CD4-positive, CD25-positive, alpha-beta regulatory T cell (primary cell): ENCODE data around the gene CACNA1B. TPM values are rescaled to one million over a fixed set of nuclear protein-coding genes. Genes with fewer than 3 reads are reported as not detected.

Experiments used
- ATAC-seq, 2 donors: fragments of 150-1000 bp; cut with Tn5 transposase; one replicate each; pipeline ENCODE4 v1.10.0; 2021; ENCODE audit warnings: low read depth in 2 of 2, moderate number of reproducible peaks in 2 of 2, moderate library complexity in 1 of 2
- DNase-seq, 3 donors: peaks; one replicate each; pipeline versions ENCODE4 v3.0.0 to v3.0.0-alpha.2; 2012 to 2022; ENCODE audit warnings: mixed read lengths in 1 of 3
- H3K27ac ChIP-seq: one replicate; pipeline ENCODE4 v1.7.0; 2013; ENCODE audit warnings: mild to moderate bottlenecking, low read length; ENCODE audit not compliant: insufficient read depth, poor library complexity, severe bottlenecking
- H3K27me3 ChIP-seq: one replicate; pipeline ENCODE4 v1.7.0; 2013; ENCODE audit warnings: low read length; ENCODE audit not compliant: control insufficient read depth, insufficient read depth
- H3K36me3 ChIP-seq: one replicate; pipeline ENCODE4 v1.7.0; 2013; ENCODE audit warnings: mild to moderate bottlenecking, low read length, moderate library complexity; ENCODE audit not compliant: control insufficient read depth, insufficient read depth
- H3K4me1 ChIP-seq: 2 replicates; pipeline ENCODE4 v1.7.0; 2013; ENCODE audit warnings: mild to moderate bottlenecking, low read length; ENCODE audit not compliant: insufficient read depth, control insufficient read depth, poor library complexity, severe bottlenecking
- H3K4me3 ChIP-seq: one replicate; pipeline ENCODE4 v1.7.0; 2013; ENCODE audit warnings: low read depth, mild to moderate bottlenecking, low read length, moderate library complexity
- H3K9me3 ChIP-seq, 2 experiments: 1 replicate in 1 of 2; 2 replicates in 1 of 2; pipeline ENCODE4 v1.7.0; 2013; ENCODE audit warnings: low read length in 2 of 2, mild to moderate bottlenecking in 1 of 2, moderate library complexity in 1 of 2; ENCODE audit not compliant: control insufficient read depth in 2 of 2
- H3K27ac Mint-ChIP-seq, 3 donors: one replicate each; pipeline ENCODE4 v1.8.0; 2020 to 2022; ENCODE audit warnings: mild to moderate bottlenecking in 3 of 3, mixed read lengths in 3 of 3, moderate library complexity in 2 of 3
- H3K27me3 Mint-ChIP-seq: one replicate; pipeline ENCODE4 v1.8.0; 2022; ENCODE audit warnings: mild to moderate bottlenecking, mixed read lengths
- H3K36me3 Mint-ChIP-seq: one replicate; pipeline ENCODE4 v1.8.0; 2020; ENCODE audit warnings: mixed read lengths
- H3K4me1 Mint-ChIP-seq, 4 donors: one replicate each; pipeline ENCODE4 v1.8.0; 2020 to 2022; ENCODE audit warnings: mixed read lengths in 4 of 4, mild to moderate bottlenecking in 1 of 4
- H3K4me3 Mint-ChIP-seq, 4 donors: one replicate each; pipeline ENCODE4 v1.8.0; 2020 to 2022; ENCODE audit warnings: mild to moderate bottlenecking in 4 of 4, mixed read lengths in 4 of 4, moderate library complexity in 3 of 4
- H3K9me3 Mint-ChIP-seq, 7 donors: one replicate each; pipeline ENCODE4 v1.8.0; 2020 to 2022; ENCODE audit warnings: mixed read lengths in 7 of 7, mild to moderate bottlenecking in 3 of 7, moderate library complexity in 2 of 7
- polyA plus RNA-seq, 4 donors: library from polyadenylated mRNA; unstranded; fragments of 300-500 nt; fragmentation: Illumina TruSeq; gene quantifications; one replicate each; pipeline ENCODE4 v1.2.3, GENCODE V29; 2021
- total RNA-seq: library from RNA; stranded (reverse); gene quantifications from one replicate; pipeline ENCODE4 v1.2.3, GENCODE V29; 2022

Gene CACNA1B
- total and polyA plus RNA-seq, 5 donors from 2014 or later: not detected

GRCh38 chr9:137956039-137956438 is 78.5 kb downstream of the CACNA1B start:
- Histone ChIP-seq H3K9me3 (no peaks in the 10 kb centered on the region), H3K4me1 (no peaks in the 10 kb centered on the region), H3K36me3 (no peaks in the 10 kb centered on the region), H3K27me3 (no peaks in the 10 kb centered on the region), H3K4me3 (no peak overlapping the region), H3K27ac (no peak overlapping the region)
- no peak for DNase-seq
- H3K4me3 Mint-ChIP-seq: no peak overlapping the region
- no peaks in the 10 kb centered on the region for H3K36me3 Mint-ChIP-seq
- H3K4me1 Mint-ChIP-seq: no peaks in the 10 kb centered on the region
- ATAC-seq: no peak
- peaks cover 0 to 3% (median 0%) of the 10 kb centered on the region in 7 donors for H3K9me3 Mint-ChIP-seq
- peaks cover 5% of the 10 kb centered on the region for H3K27me3 Mint-ChIP-seq
- no peak overlapping the region for H3K27ac Mint-ChIP-seq

- H3K27ac Mint-ChIP-seq: no peak overlapping the region
- ATAC-seq (no peak), DNase-seq (no peak)
- Histone ChIP-seq H3K4me3 (no peak overlapping the region), H3K36me3 (no peaks in the 10 kb centered on the region), H3K27me3 (no peaks in the 10 kb centered on the region), H3K27ac (no peak overlapping the region), H3K9me3 (no peaks in the 10 kb centered on the region), H3K4me1 (no peaks in the 10 kb centered on the region)
- H3K4me3 Mint-ChIP-seq: no peak overlapping the region
- H3K9me3 Mint-ChIP-seq: peaks cover 0 to 3% (median 0%) of the 10 kb centered on the region in 7 donors
- peaks cover 5% of the 10 kb centered on the region for H3K27me3 Mint-ChIP-seq
- H3K36me3 Mint-ChIP-seq: no peaks in the 10 kb centered on the region
- no peaks in the 10 kb centered on the region for H3K4me1 Mint-ChIP-seq
These were observed 79.3 kb downstream of the CACNA1B start for GRCh38 chr9:137956688-137957385.

GRCh38 chr9:137959641-137960411 is 82.2 kb downstream of the CACNA1B start:
- Histone ChIP-seq H3K27ac (no peak overlapping the region), H3K9me3 (no peaks in the 10 kb centered on the region), H3K4me1 (no peaks in the 10 kb centered on the region), H3K4me3 (no peak overlapping the region), H3K27me3 (no peaks in the 10 kb centered on the region), H3K36me3 (no peaks in the 10 kb centered on the region)
- peaks cover 0 to 7% (median 0%) of the 10 kb centered on the region in 7 donors for H3K9me3 Mint-ChIP-seq
- peaks cover 11% of the 10 kb centered on the region for H3K27me3 Mint-ChIP-seq
- no peak for ATAC-seq
- H3K4me3 Mint-ChIP-seq: no peak overlapping the region
- no peak for DNase-seq
- H3K4me1 Mint-ChIP-seq: no peaks in the 10 kb centered on the region
- no peak overlapping the region for H3K27ac Mint-ChIP-seq
- H3K36me3 Mint-ChIP-seq: no peaks in the 10 kb centered on the region

GRCh38 chr9:137960496-137960895 is 82.9 kb downstream of the CACNA1B start:
- Mint-ChIP-seq H3K4me1 (no peaks in the 10 kb centered on the region), H3K9me3 (peaks cover 0 to 7% (median 0%) of the 10 kb centered on the region in 7 donors), H3K27me3 (peaks cover 11% of the 10 kb centered on the region), H3K36me3 (no peaks in the 10 kb centered on the region), H3K4me3 (no peak overlapping the region), H3K27ac (no peak overlapping the region)
- no peaks in the 10 kb centered on the region for H3K27me3 ChIP-seq
- DNase-seq (no peak), ATAC-seq (no peak)
- H3K36me3 ChIP-seq: no peaks in the 10 kb centered on the region
- H3K4me1 ChIP-seq: no peaks in the 10 kb centered on the region
- H3K4me3 ChIP-seq: no peak overlapping the region
- H3K27ac ChIP-seq: no peak overlapping the region
- H3K9me3 ChIP-seq: no peaks in the 10 kb centered on the region

GRCh38 chr9:137963525-137963924 is 85.9 kb downstream of the CACNA1B start:
- no peaks in the 10 kb centered on the region for H3K36me3 Mint-ChIP-seq
- peaks cover 0 to 7% (median 0%) of the 10 kb centered on the region in 7 donors for H3K9me3 Mint-ChIP-seq
- no peak for DNase-seq
- H3K4me3 ChIP-seq: no peak overlapping the region
- no peaks in the 10 kb centered on the region for H3K27me3 ChIP-seq
- H3K9me3 ChIP-seq: no peaks in the 10 kb centered on the region
- ATAC-seq: no peak
- H3K27ac Mint-ChIP-seq: no peak overlapping the region
- no peak overlapping the region for H3K27ac ChIP-seq
- peaks cover 15% of the 10 kb centered on the region for H3K27me3 Mint-ChIP-seq
- H3K4me3 Mint-ChIP-seq: no peak overlapping the region
- no peaks in the 10 kb centered on the region for H3K4me1 ChIP-seq
- no peaks in the 10 kb centered on the region for H3K36me3 ChIP-seq
- H3K4me1 Mint-ChIP-seq: no peaks in the 10 kb centered on the region

GRCh38 chr9:137965177-137965795 is 87.7 kb downstream of the CACNA1B start:
- Mint-ChIP-seq H3K4me3 (no peak overlapping the region), H3K27me3 (peaks cover 15% of the 10 kb centered on the region), H3K27ac (no peak overlapping the region), H3K9me3 (peaks cover 0 to 7% (median 0%) of the 10 kb centered on the region in 7 donors), H3K4me1 (peaks cover 0 to 2% (median 0%) of the 10 kb centered on the region in 4 donors), H3K36me3 (no peaks in the 10 kb centered on the region)
- no peak for ATAC-seq
- Histone ChIP-seq H3K4me1 (no peaks in the 10 kb centered on the region), H3K27ac (no peak overlapping the region), H3K9me3 (no peaks in the 10 kb centered on the region), H3K27me3 (no peaks in the 10 kb centered on the region), H3K4me3 (no peak overlapping the region), H3K36me3 (no peaks in the 10 kb centered on the region)
- no peak for DNase-seq

GRCh38 chr9:137967280-137967953 is 89.8 kb downstream of the CACNA1B start:
- no peaks in the 10 kb centered on the region for H3K27me3 ChIP-seq
- H3K4me1 Mint-ChIP-seq: peaks cover 0 to 4% (median 0%) of the 10 kb centered on the region in 4 donors
- H3K9me3 Mint-ChIP-seq: peaks cover 0 to 5% (median 0%) of the 10 kb centered on the region in 7 donors
- H3K27ac Mint-ChIP-seq: no peak overlapping the region
- no peak overlapping the region for H3K4me3 Mint-ChIP-seq
- DNase-seq (no peak), ATAC-seq (no peak)
- no peak overlapping the region for H3K4me3 ChIP-seq
- no peaks in the 10 kb centered on the region for H3K9me3 ChIP-seq
- peaks cover 25% of the 10 kb centered on the region for H3K27me3 Mint-ChIP-seq
- no peaks in the 10 kb centered on the region for H3K4me1 ChIP-seq
- H3K36me3 ChIP-seq: no peaks in the 10 kb centered on the region
- H3K27ac ChIP-seq: no peak overlapping the region
- H3K36me3 Mint-ChIP-seq: no peaks in the 10 kb centered on the region
